SIG-M5 (cell line): ENCODE data around the gene RAB7B.
"Not testable (repeated sequence)": the region's sequence is repeated elsewhere in the genome, so short reads cannot be mapped to it uniquely, and the experiment has no call there.

Experiments used
- DNase-seq: peaks from one replicate; lab custom pipeline; 2025; lab: John Stamatoyannopoulos, UW

Gene RAB7B

GRCh38 chr1:205996641-205997040 lies 6.6 kb downstream of the RAB7B start:
- not testable (repeated sequence) for DNase-seq

GRCh38 chr1:205994346-205994745 lies 8.8 kb downstream of the RAB7B start:
- DNase-seq: no peak

GRCh38 chr1:205993068-205993467 lies 10.1 kb downstream of the RAB7B start:
- no peak for DNase-seq

- DNase-seq: no peak
Observed at GRCh38 chr1:205992218-205992882, 10.8 kb downstream of the RAB7B start.

- DNase-seq: no peak
Observed at GRCh38 chr1:205991237-205991636, 12.0 kb downstream of the RAB7B start.

- no peak for DNase-seq
Observed at GRCh38 chr1:205990226-205990625, 13.0 kb downstream of the RAB7B start.

GRCh38 chr1:205989786-205990185 lies 13.4 kb downstream of the RAB7B start:
- no peak for DNase-seq

GRCh38 chr1:205988585-205988995 lies 14.6 kb downstream of the RAB7B start:
- DNase-seq: no peak

GRCh38 chr1:205986861-205987260 lies 16.3 kb downstream of the RAB7B start:
- no peak for DNase-seq

- DNase-seq: no peak
Observed at GRCh38 chr1:205986292-205986691, 16.9 kb downstream of the RAB7B start.

GRCh38 chr1:205985330-205986005 lies 17.7 kb downstream of the RAB7B start:
- no peak for DNase-seq

- DNase-seq: no peak
Observed at GRCh38 chr1:205983925-205984725, 19.1 kb downstream of the RAB7B start.

GRCh38 chr1:205981257-205981656 lies 21.9 kb downstream of the RAB7B start:
- DNase-seq: no peak

- DNase-seq: no peak
Observed at GRCh38 chr1:205980237-205980870, 22.8 kb downstream of the RAB7B start.

GRCh38 chr1:205979301-205979700 lies 23.9 kb downstream of the RAB7B start:
- DNase-seq: no peak

GRCh38 chr1:205978676-205979075 lies 24.5 kb downstream of the RAB7B start:
- DNase-seq: no peak

- peak; percentile 36 for DNase-seq
Observed at GRCh38 chr1:205977402-205978014, 25.7 kb downstream of the RAB7B start.

- no peak for DNase-seq
Observed at GRCh38 chr1:205976708-205977401, 26.3 kb downstream of the RAB7B start.

- no peak for DNase-seq
Observed at GRCh38 chr1:205976036-205976435, 27.2 kb downstream of the RAB7B start.

GRCh38 chr1:205975387-205975998 lies 27.7 kb downstream of the RAB7B start:
- DNase-seq: no peak

GRCh38 chr1:205974712-205975111 lies 28.5 kb downstream of the RAB7B start:
- DNase-seq: no peak
